MV-4-11 (cell line): ENCODE measurements around the gene PNMA1.

Experiments used
- DNase-seq: peaks from one replicate; lab custom pipeline; 2025; lab: John Stamatoyannopoulos, UW

The PNMA1 gene

GRCh38 chr14:73736842-73737241 lies 22.7 kb upstream of the PNMA1 start:
- DNase-seq, result no peak

GRCh38 chr14:73732006-73732405 lies 17.8 kb upstream of the PNMA1 start:
- DNase-seq, result no peak

- DNase-seq, result no peak
These were observed 16.9 kb upstream of the PNMA1 start for GRCh38 chr14:73731111-73731510.

- no peak for DNase-seq
These were observed 15.5 kb upstream of the PNMA1 start for GRCh38 chr14:73729556-73730265.

- DNase-seq, result peak; percentile 96
These were observed 14.6 kb upstream of the PNMA1 start for GRCh38 chr14:73728717-73729330.

- DNase-seq, result no peak
These were observed 13.0 kb upstream of the PNMA1 start for GRCh38 chr14:73727166-73727565.

- no peak for DNase-seq
These were observed 12.1 kb upstream of the PNMA1 start for GRCh38 chr14:73726025-73726961.

GRCh38 chr14:73725116-73726024 lies 11.2 kb upstream of the PNMA1 start:
- no peak for DNase-seq

GRCh38 chr14:73724696-73725095 lies 10.5 kb upstream of the PNMA1 start:
- no peak for DNase-seq

GRCh38 chr14:73723797-73724661 lies 9.8 kb upstream of the PNMA1 start:
- peak; percentile 98 for DNase-seq

GRCh38 chr14:73723406-73723796 lies 9.2 kb upstream of the PNMA1 start:
- DNase-seq, result no peak

- DNase-seq, result no peak
These were observed 8.4 kb upstream of the PNMA1 start for GRCh38 chr14:73722581-73722980.

- no peak for DNase-seq
These were observed 7.1 kb upstream of the PNMA1 start for GRCh38 chr14:73721101-73721821.

- no peak for DNase-seq
These were observed 6.5 kb upstream of the PNMA1 start for GRCh38 chr14:73720636-73721035.

- no peak for DNase-seq
These were observed 5.6 kb upstream of the PNMA1 start for GRCh38 chr14:73719791-73720190.

GRCh38 chr14:73719361-73719760 lies 5.2 kb upstream of the PNMA1 start:
- no peak for DNase-seq

GRCh38 chr14:73718418-73719251 lies 4.5 kb upstream of the PNMA1 start:
- no peak for DNase-seq

GRCh38 chr14:73717711-73718417 lies 3.7 kb upstream of the PNMA1 start:
- no peak for DNase-seq

- DNase-seq, result no peak
These were observed 3.1 kb upstream of the PNMA1 start for GRCh38 chr14:73717266-73717665.
